ES-I3 (cell line): ENCODE data around the gene FSCN2.

ENCODE experiments used
- H3K36me3 ChIP-seq: 2 replicates; pipeline ENCODE4 v1.6.1; 2013; ENCODE audit warnings: mild to moderate bottlenecking, low read length, control low read depth, moderate library complexity; ENCODE audit not compliant: insufficient read depth
- H3K4me1 ChIP-seq: 2 replicates; pipeline ENCODE4 v1.6.1; 2013; ENCODE audit warnings: mild to moderate bottlenecking, control low read depth, low read length; ENCODE audit not compliant: insufficient read depth
- H3K9ac ChIP-seq: 2 replicates; pipeline ENCODE4 v1.6.1; 2013; ENCODE audit warnings: low read depth, mild to moderate bottlenecking, low read length, moderate library complexity
- H3K9me3 ChIP-seq: 2 replicates; pipeline ENCODE4 v1.6.1; 2013; ENCODE audit warnings: mild to moderate bottlenecking, low read length, moderate library complexity; ENCODE audit not compliant: control insufficient read depth, insufficient read depth

Gene FSCN2

GRCh38 chr17:81556175-81556691, 28.1 kb downstream of the FSCN2 start:
- Histone ChIP-seq H3K9me3 (no peaks in the 10 kb centered on the region), H3K4me1 (peaks cover 6% of the 10 kb centered on the region; the same call in 1 of the 2 replicates), H3K36me3 (peaks cover 24% of the 10 kb centered on the region), H3K9ac (no peak overlapping the region)

GRCh38 chr17:81556863-81557262, 28.7 kb downstream of the FSCN2 start:
- H3K9me3 ChIP-seq: no peaks in the 10 kb centered on the region
- peaks cover 30% of the 10 kb centered on the region for H3K36me3 ChIP-seq
- peaks cover 6% of the 10 kb centered on the region; the same call in 1 of the 2 replicates for H3K4me1 ChIP-seq
- H3K9ac ChIP-seq: no peak overlapping the region

GRCh38 chr17:81557276-81558114, 29.3 kb downstream of the FSCN2 start:
- H3K36me3 ChIP-seq: peaks cover 36% of the 10 kb centered on the region
- no peaks in the 10 kb centered on the region for H3K9me3 ChIP-seq
- H3K4me1 ChIP-seq: peaks cover 6% of the 10 kb centered on the region; the same call in 1 of the 2 replicates
- H3K9ac ChIP-seq: no peak overlapping the region

- H3K9ac ChIP-seq: no peak overlapping the region
- H3K9me3 ChIP-seq: no peaks in the 10 kb centered on the region
- H3K36me3 ChIP-seq: peaks cover 38% of the 10 kb centered on the region
- peaks cover 6% of the 10 kb centered on the region; the same call in 1 of the 2 replicates for H3K4me1 ChIP-seq
Observed at GRCh38 chr17:81558115-81558468, 29.9 kb downstream of the FSCN2 start.

- no peaks in the 10 kb centered on the region for H3K9me3 ChIP-seq
- peaks cover 1% of the 10 kb centered on the region; the same call in 1 of the 2 replicates for H3K4me1 ChIP-seq
- H3K9ac ChIP-seq: no peak overlapping the region
- peaks cover 48% of the 10 kb centered on the region for H3K36me3 ChIP-seq
Observed at GRCh38 chr17:81558941-81559806, 31.0 kb downstream of the FSCN2 start.

- H3K36me3 ChIP-seq: peaks cover 65% of the 10 kb centered on the region
- no peaks in the 10 kb centered on the region for H3K9me3 ChIP-seq
- H3K4me1 ChIP-seq: peaks cover 7% of the 10 kb centered on the region; the same call in 1 of the 2 replicates
- H3K9ac ChIP-seq: no peak overlapping the region
Observed at GRCh38 chr17:81561494-81561885, 33.3 kb downstream of the FSCN2 start.

- Histone ChIP-seq H3K36me3 (peaks cover 64% of the 10 kb centered on the region), H3K9ac (no peak overlapping the region), H3K9me3 (no peaks in the 10 kb centered on the region), H3K4me1 (peaks cover 17% of the 10 kb centered on the region; the same call in 1 of the 2 replicates)
Observed at GRCh38 chr17:81563861-81564586, 35.8 kb downstream of the FSCN2 start.

- H3K36me3 ChIP-seq: peaks cover 66% of the 10 kb centered on the region
- no peaks in the 10 kb centered on the region for H3K9me3 ChIP-seq
- H3K9ac ChIP-seq: no peak overlapping the region
- H3K4me1 ChIP-seq: peaks cover 17% of the 10 kb centered on the region; the same call in 1 of the 2 replicates
Observed at GRCh38 chr17:81564778-81565177, 36.6 kb downstream of the FSCN2 start.

- Histone ChIP-seq H3K36me3 (peaks cover 68% of the 10 kb centered on the region), H3K9ac (no peak overlapping the region), H3K4me1 (peaks cover 17% of the 10 kb centered on the region; the same call in 1 of the 2 replicates), H3K9me3 (no peaks in the 10 kb centered on the region)
Observed at GRCh38 chr17:81565231-81565630, 37.1 kb downstream of the FSCN2 start.

- Histone ChIP-seq H3K9ac (no peak overlapping the region), H3K36me3 (peaks cover 74% of the 10 kb centered on the region), H3K4me1 (peaks cover 17% of the 10 kb centered on the region; the same call in 1 of the 2 replicates), H3K9me3 (no peaks in the 10 kb centered on the region)
Observed at GRCh38 chr17:81566461-81567126, 38.4 kb downstream of the FSCN2 start.

- peaks cover 72% of the 10 kb centered on the region for H3K36me3 ChIP-seq
- no peak overlapping the region for H3K9ac ChIP-seq
- peaks cover 17% of the 10 kb centered on the region; the same call in 1 of the 2 replicates for H3K4me1 ChIP-seq
- no peaks in the 10 kb centered on the region for H3K9me3 ChIP-seq
Observed at GRCh38 chr17:81567191-81567590, 39.0 kb downstream of the FSCN2 start.

GRCh38 chr17:81568416-81568815, 40.2 kb downstream of the FSCN2 start:
- Histone ChIP-seq H3K9me3 (no peaks in the 10 kb centered on the region), H3K9ac (no peak overlapping the region), H3K36me3 (peaks cover 70% of the 10 kb centered on the region), H3K4me1 (peaks cover 17% of the 10 kb centered on the region; the same call in 1 of the 2 replicates)

- H3K9me3 ChIP-seq: no peaks in the 10 kb centered on the region
- no peak overlapping the region for H3K9ac ChIP-seq
- peaks cover 62% of the 10 kb centered on the region for H3K36me3 ChIP-seq
- peaks cover 17% of the 10 kb centered on the region; the same call in 1 of the 2 replicates for H3K4me1 ChIP-seq
Observed at GRCh38 chr17:81569986-81570514, 41.9 kb downstream of the FSCN2 start.
